GM06990 (cell line): ENCODE measurements around the gene BHLHA15.
"Not testable (repeated sequence)": the region's sequence is repeated elsewhere in the genome, so short reads cannot be mapped to it uniquely, and the experiment has no call there.

Experiments
- DNase-seq: peaks from one replicate; pipeline ENCODE4 v3.0.0-alpha.2; 2011; ENCODE audit not compliant: insufficient read length; ENCODE audit errors: extremely low read depth
- H3K27me3 ChIP-seq: replicated peaks from 2 replicates; pipeline ENCODE4 v1.6.0; 2011; ENCODE audit warnings: low read length; ENCODE audit not compliant: control insufficient read depth, insufficient read depth
- H3K36me3 ChIP-seq: 2 replicates; pipeline ENCODE4 v1.5.1; 2011; ENCODE audit warnings: low read length; ENCODE audit not compliant: control insufficient read depth, insufficient read depth
- H3K4me3 ChIP-seq: replicated peaks from 2 replicates; pipeline ENCODE4 v1.5.1; 2011; ENCODE audit warnings: low read depth, mild to moderate bottlenecking, control low read depth, low read length
- CTCF ChIP-seq: IDR thresholded peaks from 2 replicates; pipeline ENCODE4 v1.5.1; 2011; ENCODE audit warnings: low read length, control low read depth, mild to moderate bottlenecking, inconsistent platforms; ENCODE audit not compliant: insufficient read depth, poor library complexity, severe bottlenecking

Gene BHLHA15

DNA sequence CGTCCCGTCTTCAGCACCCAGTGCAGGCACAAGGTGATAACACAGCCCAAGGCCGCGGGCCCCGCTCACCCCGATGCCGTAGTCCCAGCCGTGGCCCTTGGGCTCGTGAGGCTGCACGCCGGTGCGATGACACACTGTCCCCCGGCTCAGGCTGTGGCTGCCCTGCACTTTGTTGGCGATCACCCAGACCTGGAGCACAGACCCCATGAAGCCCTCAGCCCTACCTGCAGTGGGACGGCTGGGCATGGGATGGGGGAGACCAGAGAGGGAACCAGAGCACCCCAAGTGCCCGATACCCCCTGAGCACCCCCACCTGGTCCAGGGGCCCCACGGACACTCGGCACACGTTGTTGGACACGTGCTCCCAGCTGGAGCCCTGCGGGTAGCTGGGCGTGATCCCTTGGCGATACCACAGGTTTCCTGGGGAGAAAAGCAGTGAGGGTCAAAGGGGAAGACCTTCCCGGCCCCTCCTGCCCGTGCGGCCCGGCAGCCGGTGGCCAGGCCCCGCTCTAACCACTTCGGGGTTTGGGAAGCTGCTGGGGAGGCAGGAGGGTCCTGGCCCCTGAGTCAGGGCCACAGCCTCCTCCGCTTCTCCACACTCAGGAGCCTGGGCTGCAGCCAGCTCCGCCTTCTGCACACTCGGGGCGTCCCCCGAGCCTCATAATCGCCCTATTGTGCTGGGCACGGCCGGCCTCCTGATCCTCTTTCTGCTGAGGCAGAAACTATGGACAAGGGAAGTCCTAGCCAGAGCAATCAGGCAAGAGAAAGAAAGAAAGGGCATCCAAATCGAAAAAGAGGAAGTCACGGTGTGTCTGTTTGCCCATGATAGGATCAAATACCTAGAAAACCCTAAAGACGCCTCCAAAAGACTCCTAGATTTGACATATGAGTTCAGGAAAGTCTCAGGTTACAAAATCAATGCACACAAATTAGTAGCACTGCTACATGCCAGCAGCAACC is 6.7 kb downstream of the BHLHA15 start:
- Histone ChIP-seq H3K36me3 (peaks cover 9% of the 10 kb centered on the region), H3K27me3 (no peaks in the 10 kb centered on the region), H3K4me3 (no peak overlapping the region)
- TF ChIP-seq CTCF = no peak
- DNase-seq = no peak

- H3K36me3 ChIP-seq, DNase-seq, H3K4me3 ChIP-seq, H3K27me3 ChIP-seq: not testable (repeated sequence)
Measured at GRCh38 chr7:98219382-98219781, 8.1 kb downstream of the BHLHA15 start.

- Histone ChIP-seq H3K36me3 (peaks cover 11% of the 10 kb centered on the region), H3K27me3 (no peaks in the 10 kb centered on the region), H3K4me3 (no peak overlapping the region)
- TF ChIP-seq CTCF = no peak
- no peak for DNase-seq
Measured at GRCh38 chr7:98221611-98222532, 10.6 kb downstream of the BHLHA15 start.

- peaks cover 11% of the 10 kb centered on the region for H3K36me3 ChIP-seq
- H3K27me3 ChIP-seq = no peaks in the 10 kb centered on the region
- no peak for TF ChIP-seq CTCF
- H3K4me3 ChIP-seq = no peak overlapping the region
- DNase-seq = no peak
Measured at GRCh38 chr7:98222533-98223195, 11.4 kb downstream of the BHLHA15 start.

DNA sequence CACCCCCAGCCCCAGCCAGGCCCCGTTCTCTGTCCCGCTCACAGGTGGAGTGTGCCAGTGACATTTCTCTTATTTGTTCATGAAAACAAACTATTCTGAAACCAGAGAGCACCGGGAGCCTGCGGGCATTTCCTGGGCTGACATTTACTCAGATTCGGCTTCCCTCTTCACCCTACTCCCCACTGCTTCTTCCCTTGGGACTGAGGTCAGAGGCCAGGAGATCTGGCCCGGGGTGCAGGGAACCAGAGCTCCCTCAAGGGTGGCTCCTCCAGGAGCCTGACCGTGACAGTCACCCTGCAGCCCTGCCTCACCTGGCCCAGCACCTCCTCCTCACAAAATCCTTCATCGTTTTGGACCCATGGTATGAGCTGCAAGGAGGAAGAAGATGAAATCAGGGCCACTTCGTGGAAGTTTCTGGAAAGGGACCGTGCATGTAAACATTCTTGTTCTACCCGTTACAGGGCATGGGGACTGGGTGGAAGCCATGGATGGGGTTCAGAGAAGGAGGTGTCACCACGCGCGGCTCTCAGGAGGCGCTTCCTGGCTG is 12.2 kb downstream of the BHLHA15 start:
- Histone ChIP-seq H3K4me3 (no peak overlapping the region), H3K27me3 (no peaks in the 10 kb centered on the region), H3K36me3 (peaks cover 11% of the 10 kb centered on the region)
- no peak for TF ChIP-seq CTCF
- DNase-seq = no peak
